HG03095 (cell line): Measurements from ENCODE around the gene MINDY3.
"Not testable (repeated sequence)": the region's sequence is repeated elsewhere in the genome, so short reads cannot be mapped to it uniquely, and the experiment has no call there.

Source experiments
- ATAC-seq: cut with Tn5 transposase; IDR thresholded peaks from one replicate; pipeline ENCODE4 v1.9.1; 2021; ENCODE audit warnings: moderate library complexity; ENCODE audit not compliant: unreplicated experiment

The MINDY3 gene

GRCh38 chr10:15857107-15857575 lies 3.2 kb downstream of the MINDY3 start:
- ATAC-seq = no peak

DNA sequence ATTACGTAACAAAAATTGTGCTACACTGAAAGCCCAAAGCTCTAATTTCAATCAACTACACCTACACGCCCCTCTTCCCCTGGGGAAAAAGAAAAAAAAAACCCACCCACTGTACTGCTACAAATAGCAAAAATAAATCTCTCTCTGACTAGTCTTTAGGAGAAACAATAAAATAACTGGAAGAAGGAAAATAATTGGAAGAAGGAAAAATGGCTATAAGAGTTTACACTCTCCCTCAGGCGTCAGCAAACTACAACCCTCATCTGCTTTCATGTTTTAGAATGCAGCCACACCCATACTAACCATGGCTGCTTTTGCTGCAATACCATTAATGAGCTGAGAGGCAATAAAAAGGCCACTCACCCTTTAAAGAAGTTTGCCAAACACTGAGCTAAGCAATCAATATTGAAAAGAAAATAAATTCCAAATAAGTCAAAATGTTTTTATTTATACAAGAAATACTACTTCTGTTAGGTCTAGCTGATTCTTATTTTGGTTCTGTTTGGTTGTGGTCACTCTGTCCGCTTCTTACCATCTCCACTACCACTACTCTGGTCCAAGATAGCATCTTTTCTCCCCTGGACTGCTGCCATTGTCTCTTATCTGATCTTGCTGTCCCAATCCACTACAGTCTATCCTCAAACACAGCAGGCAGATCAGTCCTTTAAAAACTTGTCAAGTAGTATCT lies 3.8 kb downstream of the MINDY3 start:
- no peak for ATAC-seq

DNA sequence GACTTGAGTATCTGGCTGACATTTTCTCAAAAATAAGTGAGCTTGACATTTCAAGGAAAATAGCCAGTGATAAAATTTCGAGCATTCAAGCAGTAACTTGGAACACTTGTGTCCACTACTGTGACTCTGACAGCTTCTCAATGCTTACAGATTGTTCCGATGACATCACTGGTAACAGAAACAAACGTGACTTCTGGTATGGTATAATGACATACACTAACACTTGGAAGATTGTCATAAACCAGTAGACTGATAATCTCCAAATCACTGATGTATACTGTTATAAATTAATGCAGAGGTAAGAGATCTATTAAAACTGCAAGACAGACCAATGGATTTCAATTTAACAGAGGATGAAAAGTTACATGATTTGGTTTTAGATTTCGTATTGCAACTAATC lies 6.5 kb downstream of the MINDY3 start:
- ATAC-seq = no peak

DNA sequence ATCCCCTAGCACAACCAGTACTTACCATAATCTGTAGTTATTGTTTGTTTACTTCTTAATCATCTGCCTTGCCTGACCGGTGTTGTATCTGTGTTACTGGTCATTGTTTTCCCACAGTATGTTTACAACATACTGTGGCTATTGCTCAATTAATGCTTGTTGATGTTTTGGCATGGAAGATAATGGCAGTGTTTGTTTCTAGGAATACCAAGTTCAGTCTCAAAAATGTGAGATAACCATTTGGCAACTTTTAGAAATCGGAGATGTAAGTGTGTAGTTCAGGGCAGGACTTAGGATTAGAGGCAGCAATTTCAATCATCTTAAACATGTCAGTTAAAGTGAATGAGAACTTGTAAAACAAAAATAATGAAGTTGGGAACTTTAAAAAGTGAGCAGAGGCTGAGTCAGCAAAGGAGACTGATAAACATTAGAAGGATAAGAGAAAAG lies 8.2 kb downstream of the MINDY3 start:
- no peak for ATAC-seq

DNA sequence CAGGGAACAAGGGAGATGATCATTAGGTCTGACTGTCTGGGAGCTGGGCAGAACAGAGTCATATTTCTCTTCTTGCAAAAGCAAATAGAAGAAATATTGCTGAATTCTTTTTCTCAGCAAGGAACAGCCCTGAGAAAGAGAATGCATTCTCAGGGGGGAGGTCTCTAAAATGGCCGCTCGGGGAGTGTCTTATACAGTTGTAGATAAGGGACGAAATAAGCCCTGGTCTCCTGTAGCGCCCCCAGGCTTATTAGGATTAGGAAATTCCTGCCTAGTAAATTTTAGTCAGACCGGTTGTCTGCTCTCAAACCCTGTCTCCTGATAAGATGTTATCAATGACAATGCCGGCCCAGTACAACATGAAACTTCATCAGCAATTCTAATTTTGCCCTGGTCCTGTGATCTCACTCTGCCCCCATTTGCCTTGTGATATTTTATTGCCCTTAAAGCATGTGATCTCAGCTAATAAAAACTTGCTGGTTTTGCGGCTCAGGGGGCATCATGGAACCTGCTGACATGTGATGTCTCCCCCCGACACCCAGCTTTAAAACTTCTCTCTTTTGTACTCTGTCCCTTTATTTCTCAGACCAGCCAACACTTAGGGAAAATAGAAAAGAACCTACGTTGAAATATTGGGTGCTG lies 9.8 kb downstream of the MINDY3 start:
- not testable (repeated sequence) for ATAC-seq

- ATAC-seq = no peak
Observed at GRCh38 chr10:15849316-15849715, 11.0 kb downstream of the MINDY3 start.

DNA sequence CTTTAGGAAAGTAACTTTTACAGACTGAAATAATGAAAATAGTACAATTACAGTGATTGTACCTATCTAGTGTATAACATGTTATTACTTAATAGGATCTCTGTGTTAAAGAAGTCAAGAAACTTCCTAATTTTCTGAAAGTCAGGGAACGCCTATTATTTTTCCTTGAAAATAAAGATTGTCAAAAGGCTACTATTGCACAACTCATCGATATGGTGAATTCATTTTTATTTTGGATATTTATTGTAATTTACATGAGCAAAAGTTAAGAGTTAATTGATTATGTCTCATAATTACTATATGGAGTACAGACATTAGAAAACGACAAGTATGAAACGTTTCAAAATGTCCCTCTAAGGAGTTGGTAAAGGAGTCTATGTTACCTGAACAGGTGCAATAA lies 12.8 kb downstream of the MINDY3 start:
- ATAC-seq = no peak

GRCh38 chr10:15844517-15844916 lies 15.8 kb downstream of the MINDY3 start:
- no peak for ATAC-seq

DNA sequence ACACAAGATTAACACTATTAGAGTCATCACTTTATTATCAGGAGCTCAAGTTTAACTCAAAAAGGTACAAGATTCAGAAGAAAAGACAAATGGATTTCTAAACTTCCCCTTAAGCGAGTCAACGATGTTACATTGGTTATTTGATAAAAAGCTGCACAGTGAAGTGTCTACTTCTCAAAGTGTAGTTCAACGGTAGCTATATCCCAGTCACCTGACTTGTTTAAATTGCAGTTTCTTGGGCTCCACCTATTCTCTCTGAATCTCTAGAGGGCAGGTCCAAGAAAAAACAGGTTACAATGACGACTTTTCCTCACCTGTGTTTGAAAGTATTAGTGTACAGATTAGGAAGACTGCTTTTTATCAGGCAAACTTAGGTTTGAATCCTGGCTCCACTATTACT lies 16.6 kb downstream of the MINDY3 start:
- ATAC-seq = no peak

DNA sequence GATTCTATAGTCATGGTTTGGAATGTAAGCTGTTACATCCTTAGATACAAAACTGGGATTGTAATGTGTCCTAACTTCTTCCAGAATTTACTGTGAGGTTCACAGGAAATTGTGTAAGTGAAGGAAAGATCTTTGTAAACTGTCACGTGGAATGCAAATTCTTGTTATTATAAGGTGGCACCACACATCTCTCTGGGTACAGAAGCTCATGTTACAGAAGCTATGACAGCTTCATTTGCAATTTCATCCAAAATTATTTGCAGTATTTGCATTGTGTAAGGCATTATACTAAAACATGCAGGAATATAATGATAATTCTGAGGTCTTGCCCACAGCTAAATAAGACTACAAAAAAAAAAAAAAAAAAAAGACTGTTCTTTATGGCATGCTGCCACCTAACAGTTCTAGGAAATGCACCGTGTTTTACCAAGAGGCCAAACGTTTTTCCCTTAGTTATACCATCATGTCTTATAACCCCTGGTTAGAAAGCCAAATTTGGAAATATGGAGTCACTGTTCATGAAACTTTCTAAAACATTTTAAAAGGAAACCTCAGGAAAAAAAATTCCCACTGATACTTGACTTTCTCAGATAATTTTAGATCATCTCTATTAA lies 17.6 kb downstream of the MINDY3 start:
- ATAC-seq = no peak

DNA sequence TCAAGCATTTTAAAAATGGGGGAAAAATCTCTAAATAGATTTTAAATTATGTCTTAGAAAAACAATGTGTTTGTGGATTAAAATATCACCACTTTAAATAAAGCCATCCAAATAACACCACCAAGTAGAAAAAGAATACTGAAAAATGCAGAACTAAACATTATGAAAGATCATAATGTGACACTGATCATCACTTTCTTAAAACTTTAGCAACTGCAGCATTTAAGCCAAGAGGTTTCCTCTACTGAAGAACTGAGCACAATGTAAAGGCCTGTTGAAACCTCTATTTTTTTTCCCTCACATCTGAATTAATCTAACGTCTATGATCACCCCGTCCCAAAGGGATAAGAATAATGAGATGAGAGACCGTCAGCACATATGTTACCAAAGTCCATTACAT lies 18.6 kb downstream of the MINDY3 start:
- no peak for ATAC-seq

DNA sequence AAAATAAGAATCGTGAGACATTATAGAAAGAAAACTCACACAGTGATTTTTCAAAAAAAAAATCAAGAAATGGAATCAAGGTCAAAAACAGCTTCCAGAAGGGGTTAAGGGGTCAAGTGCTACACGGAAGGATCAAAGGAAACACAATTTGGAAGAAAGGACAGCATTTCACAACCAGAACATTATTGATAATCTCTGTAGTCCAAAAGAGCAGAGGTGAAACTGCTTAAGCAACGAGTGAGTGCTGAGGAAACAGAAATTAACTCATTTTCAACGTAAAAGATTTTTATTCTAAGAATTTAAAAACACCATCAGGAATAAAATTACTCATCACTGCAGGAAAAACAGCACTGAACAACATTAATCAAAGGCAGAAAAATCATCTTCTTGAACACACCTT lies 23.5 kb downstream of the MINDY3 start:
- ATAC-seq = no peak

DNA sequence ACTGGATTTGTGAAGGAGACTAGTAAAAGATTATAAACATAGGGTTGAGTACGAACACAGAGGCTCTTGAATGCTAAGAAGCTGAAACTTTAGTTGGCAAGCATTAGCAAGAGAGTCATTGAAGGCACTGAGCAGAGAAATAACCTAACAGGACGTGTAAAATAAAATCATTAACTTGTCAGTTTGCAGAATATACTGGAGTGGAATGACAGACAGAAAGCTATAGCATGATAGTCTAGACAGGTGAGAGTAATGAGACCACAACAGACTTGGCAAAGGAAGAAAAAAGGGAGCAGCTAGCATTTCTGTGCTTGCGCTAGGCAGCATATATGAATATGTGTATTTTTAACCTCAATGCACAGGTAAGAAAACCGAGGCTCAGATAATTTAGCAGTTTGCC lies 30.8 kb downstream of the MINDY3 start:
- no peak for ATAC-seq

DNA sequence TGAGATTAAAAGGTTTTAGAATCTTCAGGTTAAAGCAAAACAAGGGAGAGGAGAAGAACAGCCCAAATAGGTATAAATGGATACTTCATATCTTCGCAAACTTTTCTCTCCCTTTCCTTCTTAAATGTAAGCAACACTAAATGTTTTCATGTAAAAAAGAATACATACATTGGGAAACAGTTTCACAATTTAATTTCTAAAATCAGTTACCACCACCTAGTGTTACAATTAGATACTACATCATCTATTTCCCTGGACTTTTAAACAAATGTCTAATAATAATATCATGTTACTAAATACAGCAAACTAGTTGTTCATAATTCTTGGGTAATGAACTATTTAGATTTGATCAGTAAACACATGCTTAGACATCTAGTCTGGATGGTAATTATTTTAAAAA lies 35.8 kb downstream of the MINDY3 start:
- no peak for ATAC-seq

DNA sequence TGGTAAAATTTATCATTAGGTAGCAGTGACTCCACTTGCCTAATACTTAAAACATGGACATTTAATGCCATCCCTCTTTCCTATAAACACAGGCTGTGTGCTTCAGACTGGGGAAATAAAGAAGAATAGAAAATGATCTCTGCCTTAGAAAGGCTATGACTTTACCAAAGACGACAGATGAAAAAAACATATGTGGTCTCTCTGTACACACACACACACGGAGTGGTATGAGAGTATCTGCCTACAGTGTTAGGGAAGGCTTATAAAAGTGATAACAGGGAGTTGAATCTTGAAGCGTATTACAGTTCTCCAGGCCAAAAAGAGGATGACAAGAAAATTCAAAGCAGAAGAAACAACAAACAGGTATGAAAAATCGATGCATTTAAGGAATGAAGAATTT lies 38.2 kb downstream of the MINDY3 start:
- ATAC-seq = no peak

GRCh38 chr10:15821046-15821683 lies 39.1 kb downstream of the MINDY3 start:
- ATAC-seq = no peak

- ATAC-seq = no peak
Observed at GRCh38 chr10:15817409-15818046, 42.8 kb downstream of the MINDY3 start.

DNA sequence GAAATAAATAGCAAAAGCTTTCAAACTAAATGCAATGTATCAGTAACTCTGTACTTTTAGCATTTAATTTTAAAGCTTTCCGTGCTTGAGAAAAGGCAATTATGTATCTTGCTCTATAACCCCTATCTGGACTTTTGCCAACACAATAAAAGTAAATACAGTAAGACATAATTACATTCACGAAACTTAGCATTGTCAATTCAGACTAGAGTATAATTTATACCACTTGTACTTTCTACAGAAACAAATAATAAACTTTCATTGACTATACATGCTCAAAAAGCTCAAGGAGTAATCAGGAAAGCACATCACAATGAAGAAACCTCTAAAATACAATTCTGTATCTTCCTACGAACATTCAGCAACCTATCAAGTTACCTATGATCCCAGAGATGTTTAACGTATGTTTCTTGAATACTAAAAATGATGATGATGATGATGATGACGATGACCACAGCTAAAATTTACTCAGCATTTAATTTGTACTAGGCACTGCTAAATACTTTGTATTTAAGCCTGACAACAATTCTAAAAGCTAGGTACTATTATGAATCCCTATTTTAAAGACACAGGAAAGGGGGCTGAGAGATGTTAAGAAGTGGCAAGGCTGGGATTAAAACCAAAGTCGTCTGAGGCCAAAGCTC lies 44.9 kb downstream of the MINDY3 start:
- no peak for ATAC-seq

GRCh38 chr10:15814565-15814964 lies 45.7 kb downstream of the MINDY3 start:
- ATAC-seq = no peak

GRCh38 chr10:15813415-15813814 lies 46.9 kb downstream of the MINDY3 start:
- no peak for ATAC-seq

DNA sequence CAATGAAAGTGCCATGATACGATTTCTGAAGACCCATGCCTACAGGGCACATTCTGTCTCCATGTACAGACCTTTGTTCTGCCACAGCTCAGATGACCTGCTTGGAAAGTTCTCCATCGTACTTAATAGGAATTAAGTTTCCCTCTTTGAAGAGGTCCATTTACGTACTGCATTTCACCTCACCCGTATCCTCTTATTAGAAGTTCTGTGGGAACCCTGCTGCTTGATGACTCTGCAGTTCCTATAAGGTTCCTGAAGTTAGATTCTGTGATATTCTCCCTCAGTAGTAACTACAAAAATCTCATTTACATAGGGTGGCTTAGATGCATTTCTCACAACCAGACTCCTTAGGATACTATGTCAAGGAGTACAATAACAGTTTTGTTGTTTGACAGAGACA lies 50.9 kb downstream of the MINDY3 start:
- ATAC-seq = no peak
